DMS 273 treated with DMSO at 0.1 percent for 48 hours (cell line): ENCODE measurements around the gene FAM24A.

Experiments used
- DNase-seq: peaks from one replicate; lab custom pipeline; 2025; lab: John Stamatoyannopoulos, UW

The FAM24A gene

DNA sequence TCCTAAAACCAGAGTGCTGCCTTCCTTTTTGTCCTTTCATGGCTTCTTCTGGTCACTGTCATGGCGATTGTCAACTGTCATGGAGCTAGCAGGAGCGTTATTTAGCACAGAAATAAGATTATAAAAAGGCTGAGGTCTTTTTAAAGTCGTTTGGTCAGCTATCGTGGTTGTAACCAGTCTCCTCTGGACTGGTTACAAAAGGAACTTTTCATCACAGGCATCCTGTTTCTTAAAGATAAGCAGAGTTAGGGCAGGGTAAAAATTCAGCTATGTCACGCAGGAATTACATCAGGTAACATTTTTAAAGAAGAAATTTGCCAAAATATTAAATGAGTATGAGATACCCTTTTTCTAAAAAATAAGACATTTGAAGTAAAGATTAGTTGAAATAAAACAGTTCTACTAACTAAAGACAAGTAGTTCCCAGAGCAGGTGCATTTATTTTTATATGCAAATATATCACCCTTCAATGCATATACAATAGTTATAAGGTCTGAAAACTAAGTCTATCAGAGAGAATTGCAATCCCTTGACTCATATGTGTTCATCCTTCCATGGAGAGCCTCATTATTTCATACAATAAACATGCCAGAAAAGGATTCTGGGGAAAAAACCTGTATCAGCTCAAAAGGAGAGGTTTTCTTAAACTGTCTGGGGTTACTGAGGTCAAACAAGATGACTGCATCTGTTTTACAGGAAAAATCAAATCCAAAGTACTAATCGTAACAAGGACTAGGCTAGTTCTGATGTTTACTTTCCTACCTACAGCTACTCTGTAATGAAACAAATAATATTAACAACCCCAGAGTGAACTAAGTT is 20.9 kb downstream of the FAM24A start:
- no peak for DNase-seq

DNA sequence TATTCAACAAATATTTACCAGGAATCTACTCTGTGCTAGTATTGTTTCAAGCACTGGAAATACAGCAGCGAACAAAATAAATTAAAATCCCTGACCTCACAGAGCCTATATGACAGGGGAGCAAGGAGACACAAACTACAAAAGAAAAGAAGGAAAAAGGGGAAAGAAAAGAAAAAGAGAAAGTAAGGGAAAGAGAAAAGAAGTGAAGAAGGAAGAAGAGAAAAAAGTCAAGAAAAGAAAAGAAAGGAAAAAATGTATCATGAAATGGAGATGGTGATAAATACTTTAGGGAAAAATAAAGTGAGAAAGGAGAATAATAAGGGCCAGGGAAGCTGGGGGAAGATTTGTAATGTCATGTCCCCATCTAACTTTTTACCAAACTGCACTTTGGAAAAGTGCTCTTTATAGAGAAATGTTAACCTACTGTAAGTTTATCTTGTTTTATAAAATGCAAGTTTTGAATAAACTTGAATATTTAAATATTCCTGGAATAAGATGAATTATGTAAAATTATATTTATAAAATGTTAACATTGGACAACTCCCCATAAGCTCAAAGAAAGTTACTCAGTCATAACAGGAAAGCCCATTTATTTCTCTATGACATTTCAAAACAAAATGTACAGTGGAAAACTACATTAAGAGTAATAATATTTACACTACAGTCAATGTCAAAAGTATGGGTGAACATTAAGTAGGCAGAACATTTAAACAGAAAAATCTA is 28.9 kb downstream of the FAM24A start:
- DNase-seq, result no peak

DNA sequence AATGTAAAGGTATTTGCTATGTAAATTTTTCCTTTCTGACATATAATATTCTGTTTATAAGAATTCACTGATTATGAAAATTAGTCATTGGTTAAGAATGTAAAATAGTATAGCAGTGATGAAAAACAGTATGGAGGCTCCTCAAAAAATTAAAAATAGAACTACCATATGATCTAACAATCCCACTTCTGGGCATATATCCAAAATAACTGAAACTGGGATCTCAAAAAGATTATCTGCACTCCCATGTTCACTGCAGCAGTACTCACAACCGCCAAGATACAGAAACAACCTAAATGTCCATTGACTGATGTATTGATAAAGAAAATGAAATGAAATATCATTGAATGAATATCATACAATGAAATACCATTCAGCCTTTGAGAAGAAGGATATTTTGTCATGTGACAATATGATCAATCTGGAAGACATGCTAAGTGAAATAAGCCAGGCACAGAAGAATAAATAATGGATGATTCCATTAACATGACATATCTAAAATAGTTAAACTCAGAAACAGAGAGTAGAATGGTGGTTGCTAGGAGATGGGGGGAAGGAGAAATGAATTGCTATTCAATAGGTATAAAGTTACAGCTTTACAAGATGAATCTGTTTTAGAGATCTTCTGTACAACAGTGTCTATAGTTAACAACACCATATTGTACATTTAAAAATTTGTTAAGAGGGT is 29.6 kb downstream of the FAM24A start:
- no peak for DNase-seq

DNA sequence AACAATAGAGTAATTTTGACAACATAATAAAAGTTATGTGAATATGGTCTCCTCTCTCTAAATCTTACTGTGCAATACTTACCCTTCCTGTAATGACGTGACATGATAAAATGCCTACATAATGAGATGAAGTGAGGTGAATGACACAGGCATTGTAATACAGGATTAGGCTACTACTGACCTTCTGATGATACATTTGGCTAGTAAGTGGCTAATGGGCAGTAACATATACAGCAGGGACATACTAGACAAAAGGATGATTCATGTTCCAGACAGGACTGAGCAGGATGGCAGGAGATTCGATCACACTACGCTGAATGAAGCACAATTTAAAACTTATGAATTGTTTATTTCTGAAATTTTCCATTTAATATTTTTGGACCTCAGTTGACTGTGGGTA is 38.9 kb downstream of the FAM24A start:
- DNase-seq, result no peak

DNA sequence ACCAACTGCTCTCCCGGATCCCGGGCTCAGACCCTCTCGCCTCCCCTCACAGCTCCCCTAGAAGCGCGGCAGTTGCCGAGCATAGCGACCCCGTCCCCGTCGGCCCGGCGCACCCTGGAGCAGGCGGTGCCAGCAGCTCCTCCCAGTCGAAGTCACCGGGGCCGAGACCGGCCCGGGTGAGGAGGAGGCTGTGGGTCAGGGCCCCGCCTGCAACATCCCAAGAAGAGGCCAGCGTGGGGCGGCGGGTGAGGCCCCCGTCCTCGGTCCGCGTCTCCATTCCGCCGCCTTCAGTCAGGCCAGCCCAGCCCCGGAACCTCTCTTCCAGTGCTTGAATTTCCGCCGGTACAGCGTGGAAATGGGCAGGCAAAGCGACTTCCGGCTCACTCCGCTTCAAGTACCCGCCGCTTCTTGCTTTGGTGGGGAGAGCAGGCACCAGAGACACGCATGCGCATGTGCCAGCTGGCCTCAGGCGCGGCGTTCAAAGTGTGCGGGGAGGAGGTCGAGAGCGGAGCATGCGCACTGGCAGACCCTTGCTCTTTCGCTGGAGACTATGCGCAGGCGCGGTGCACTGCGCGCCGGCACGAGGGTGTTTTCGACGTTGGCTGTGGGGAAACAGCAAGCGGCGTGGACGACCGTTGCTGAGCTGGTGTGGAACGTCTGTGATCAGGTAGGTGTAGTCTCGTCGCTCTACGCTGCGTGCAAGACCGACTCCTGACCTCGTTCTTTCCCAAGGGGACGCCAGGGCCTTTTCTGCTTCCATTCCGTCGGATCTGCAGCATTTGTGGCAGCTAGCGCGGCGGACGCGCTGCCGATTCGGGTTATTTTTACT is 43.7 kb downstream of the FAM24A start, which contains the start of gene C10orf88:
Gene C10orf88, minus strand, starts transcription at position 326 of the 829 bp plus-strand sequence. Its CDS starts 49 bp downstream, at position 277.
- peak; percentile 94 for DNase-seq

DNA sequence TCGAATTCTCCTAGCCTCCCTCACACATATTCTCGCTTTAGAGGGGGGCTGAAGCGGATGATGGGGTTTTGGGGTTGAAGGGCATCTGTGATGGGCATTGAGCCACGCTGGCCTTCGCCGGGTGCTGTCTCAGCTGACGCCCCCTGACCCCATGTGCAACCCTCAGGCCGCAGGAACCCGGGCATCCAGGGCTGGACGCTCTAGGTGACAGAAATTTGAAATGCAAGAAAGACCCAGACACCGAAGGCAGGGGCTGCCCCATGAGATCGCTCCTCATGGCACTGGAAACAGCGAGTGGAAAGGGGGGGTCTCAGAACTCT is 44.3 kb downstream of the FAM24A start:
- no peak for DNase-seq

DNA sequence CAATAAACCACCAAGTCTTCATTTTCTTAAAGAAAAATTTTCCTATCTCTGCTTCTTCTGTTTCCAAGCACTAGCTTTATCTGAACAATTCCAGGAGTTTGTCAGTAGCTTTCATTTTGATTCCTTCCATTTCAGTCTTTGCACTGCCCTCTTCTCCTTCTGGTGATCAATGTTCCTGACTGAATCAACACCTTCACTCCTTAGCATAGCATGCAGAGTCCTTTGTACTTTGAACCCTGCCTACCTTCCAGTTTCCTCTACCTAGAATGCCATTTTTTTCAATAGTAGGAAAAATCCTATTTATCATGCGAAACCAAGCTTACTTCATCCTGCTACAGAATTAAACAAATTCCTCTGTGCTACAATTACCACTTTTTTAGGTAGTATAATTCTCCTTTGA is 45.5 kb downstream of the FAM24A start:
- no peak for DNase-seq

DNA sequence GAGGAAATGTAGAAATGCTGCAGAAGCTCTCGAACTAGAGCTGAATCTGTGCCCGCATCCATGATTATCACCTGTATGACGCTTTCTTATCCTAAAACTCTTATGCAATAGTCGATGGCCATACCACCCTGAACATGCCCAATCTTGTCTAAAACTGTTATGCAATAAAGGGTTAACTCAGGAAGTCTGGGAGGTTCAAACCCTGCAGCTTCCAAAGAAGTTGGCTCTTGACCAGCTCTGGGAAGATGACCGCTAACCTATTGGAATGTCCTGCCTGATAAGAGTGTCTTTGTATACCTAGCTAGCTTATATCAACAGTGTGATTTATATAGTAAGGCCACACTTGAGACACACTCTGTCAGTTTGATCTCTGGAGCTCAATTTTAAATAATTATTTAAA is 47.1 kb downstream of the FAM24A start:
- DNase-seq, result no peak

DNA sequence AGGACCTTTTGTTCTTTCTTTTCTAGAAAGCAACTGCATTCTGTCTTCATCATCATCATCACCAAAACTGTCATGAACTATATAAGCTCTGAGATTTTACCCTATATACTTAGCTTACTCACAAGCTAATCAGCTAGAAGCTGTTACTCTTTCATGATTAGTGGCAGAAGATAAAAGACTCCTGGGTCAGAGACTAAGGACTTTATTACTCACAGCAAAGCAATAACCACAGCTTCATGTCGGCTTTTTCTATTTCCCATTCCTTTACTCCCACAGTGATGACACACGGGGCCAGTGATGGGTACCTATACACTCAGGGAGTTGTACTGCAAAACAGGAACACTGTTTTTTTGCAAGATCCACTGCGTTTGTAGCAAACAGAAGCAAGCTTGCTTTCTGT is 52.0 kb downstream of the FAM24A start:
- no peak for DNase-seq
